Hematopoietic multipotent progenitor cell treated with erythropoietin and hydrocortisone succinate and interleukin-3 and kit ligand, for 4 days (in vitro differentiated cells): Measurements from ENCODE around the gene TMEM209.

Source experiments
- DNase-seq: peaks from one replicate; pipeline ENCODE4 v3.0.0-alpha.2; 2015

Gene TMEM209

DNA sequence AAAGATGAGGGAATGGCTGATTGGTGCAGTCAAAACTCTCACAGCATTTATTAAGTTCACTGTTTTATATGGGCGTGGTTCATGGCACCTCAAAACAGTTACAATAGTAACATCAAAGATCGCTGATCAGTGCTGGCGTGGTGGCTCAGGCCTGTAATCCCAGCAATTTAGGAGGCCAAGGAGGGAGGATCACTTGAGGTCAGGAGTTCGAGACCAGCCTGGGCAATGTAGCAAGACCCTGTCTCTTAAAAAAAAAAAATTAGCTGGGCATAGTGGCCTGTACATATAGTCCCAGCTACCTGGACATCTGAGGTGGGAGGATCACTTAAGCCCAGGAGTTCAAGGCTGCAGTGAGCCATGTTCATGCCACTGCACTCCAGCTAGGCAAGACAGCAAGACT is 86.4 kb downstream of the TMEM209 start:
- no peak for DNase-seq

DNA sequence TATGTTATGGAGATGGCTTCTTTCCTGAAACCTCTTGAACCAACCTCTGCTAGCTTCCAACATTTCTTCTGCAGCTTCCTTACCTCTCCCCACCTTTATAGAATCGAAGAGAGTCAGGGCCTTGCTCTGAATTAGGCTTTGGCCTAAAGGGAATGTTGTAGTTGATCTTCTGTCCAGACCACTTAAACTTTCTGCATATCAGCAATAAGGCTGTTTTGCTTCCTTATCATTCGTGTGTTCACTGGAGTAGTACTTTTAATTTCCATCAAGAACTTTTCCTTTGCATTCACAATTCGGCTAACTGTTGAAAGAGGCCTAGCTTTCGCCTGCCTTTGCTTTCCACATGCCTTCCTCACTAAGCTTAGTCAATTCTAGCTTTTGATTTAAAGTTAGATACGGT is 86.9 kb downstream of the TMEM209 start:
- DNase-seq, result no peak

DNA sequence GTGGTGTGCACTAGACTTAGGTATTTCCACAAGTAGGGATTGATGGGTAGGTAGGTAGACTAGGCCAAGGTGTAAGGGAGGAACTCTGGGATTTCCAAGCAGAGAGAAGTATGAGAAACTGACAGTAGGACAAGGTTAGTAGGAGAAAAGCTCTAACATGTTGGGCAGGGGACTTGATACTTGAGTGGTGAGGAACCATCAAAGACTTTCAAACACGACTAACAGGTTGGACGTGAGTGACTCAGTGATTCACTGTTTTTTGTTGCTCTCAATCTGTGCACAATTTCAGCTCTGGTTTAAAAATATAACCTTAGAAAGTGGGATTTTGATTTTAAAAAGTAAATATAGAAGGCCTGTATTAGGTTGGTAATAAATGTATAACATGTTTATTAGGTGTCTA is 90.4 kb downstream of the TMEM209 start:
- no peak for DNase-seq
